IMR-90 (cell line): ENCODE results near the gene EIF2S1. TPM values are rescaled to one million over a fixed set of nuclear protein-coding genes. Genes with fewer than 3 reads are reported as not detected.
A peak's percentile ranks its signal among the peaks of the same experiment; 100 is the strongest.

Experiments used
- ATAC-seq: fragments of 200-7000 bp; cut with Tn5 transposase; 2 replicates; pipeline ENCODE4 v1.9.1; 2020; ENCODE audit warnings: low read depth, mild to moderate bottlenecking, moderate library complexity
- BruUV-seq: library from RNA; stranded (reverse); fragments of 400-500 nt; replicated peaks from 2 replicates; lab custom pipeline; 2021; lab: Mats Ljungman, UMichigan
- CTCF ChIA-PET: fragments of 300-600 bp; formaldehyde crosslinking; extraction: SDS; loops from one replicate; lab custom pipeline; 2021; ENCODE audit warnings: antibody characterized with exemption; lab: Yijun Ruan, JAX
- POLR2A ChIA-PET: fragments of 300-600 bp; sonication (Branson Sonifier 250); formaldehyde crosslinking; loops from one replicate; lab custom pipeline; 2022; ENCODE audit warnings: antibody characterized with exemption; ENCODE audit not compliant: unreplicated experiment; lab: Charles Lee
- DNase-seq: peaks from one replicate; pipeline ENCODE4 v3.0.0; 2013
- H2AFZ ChIP-seq: replicated peaks from 2 replicates; pipeline ENCODE3; 2013; ENCODE audit warnings: low read length, mild to moderate bottlenecking; ENCODE audit not compliant: poor library complexity
- H2AK5ac ChIP-seq: 2 replicates; pipeline ENCODE4 v1.6.1; 2013; ENCODE audit warnings: low read depth, low read length, inconsistent platforms
- H2AK9ac ChIP-seq: replicated peaks from 2 replicates; pipeline ENCODE3; 2013; ENCODE audit warnings: mild to moderate bottlenecking, low read depth, low read length, moderate library complexity; ENCODE audit not compliant: poor library complexity
- H2BK120ac ChIP-seq: 2 replicates; pipeline ENCODE4 v1.6.1; 2013; ENCODE audit warnings: low read depth, low read length, inconsistent platforms
- H2BK15ac ChIP-seq: 3 replicates; pipeline ENCODE4 v1.6.1; 2013; ENCODE audit warnings: low read depth, low read length, inconsistent platforms
- H2BK20ac ChIP-seq: 2 replicates; pipeline ENCODE4 v1.6.1; 2013; ENCODE audit warnings: low read depth, mild to moderate bottlenecking, inconsistent platforms, low read length, moderate library complexity
- H2BK5ac ChIP-seq: 2 replicates; pipeline ENCODE4 v1.6.1; 2013; ENCODE audit warnings: mild to moderate bottlenecking, low read depth, low read length, inconsistent platforms; ENCODE audit not compliant: poor library complexity, severe bottlenecking
- H3K14ac ChIP-seq: replicated peaks from 2 replicates; pipeline ENCODE4 v1.6.1; 2013; ENCODE audit warnings: low read depth, low read length, inconsistent platforms
- H3K18ac ChIP-seq: 2 replicates; pipeline ENCODE4 v1.6.1; 2013; ENCODE audit warnings: low read depth, low read length, control low read depth
- H3K23ac ChIP-seq: 2 replicates; pipeline ENCODE4 v1.6.1; 2013; ENCODE audit warnings: low read depth, low read length, inconsistent platforms
- H3K27ac ChIP-seq: 2 replicates; pipeline ENCODE4 v1.5.1; 2013; ENCODE audit warnings: mild to moderate bottlenecking, control low read depth, low read length; ENCODE audit not compliant: insufficient read depth
- H3K27me3 ChIP-seq: 2 replicates; pipeline ENCODE4 v1.6.1; 2013; ENCODE audit warnings: low read length; ENCODE audit not compliant: control insufficient read depth, insufficient read depth
- H3K36me3 ChIP-seq: 2 replicates; pipeline ENCODE4 v1.6.1; 2013; ENCODE audit warnings: low read length, mixed read lengths; ENCODE audit not compliant: control insufficient read depth, insufficient read depth
- H3K4ac ChIP-seq: 2 replicates; pipeline ENCODE4 v1.6.1; 2013; ENCODE audit warnings: low read depth, low read length, inconsistent platforms
- H3K4me1 ChIP-seq: 2 replicates; pipeline ENCODE4 v1.6.1; 2013; ENCODE audit warnings: low read length, mixed read lengths; ENCODE audit not compliant: control insufficient read depth, insufficient read depth
- H3K4me2 ChIP-seq: 2 replicates; pipeline ENCODE4 v1.6.1; 2013; ENCODE audit warnings: low read depth, mild to moderate bottlenecking, control low read depth, low read length, moderate library complexity
- H3K4me3 ChIP-seq: 2 replicates; pipeline ENCODE4 v1.5.1; 2013; ENCODE audit warnings: low read depth, mild to moderate bottlenecking, control low read depth, low read length, moderate library complexity; ENCODE audit not compliant: insufficient read depth
- H3K56ac ChIP-seq: 2 replicates; pipeline ENCODE4 v1.6.1; 2013; ENCODE audit warnings: low read length, inconsistent platforms; ENCODE audit not compliant: insufficient read depth; ENCODE audit errors: extremely low read depth
- H3K79me1 ChIP-seq, 2 experiments: 2 replicates each; pipeline ENCODE4 v1.6.1; 2013; ENCODE audit warnings: low read length in 2 of 2, inconsistent platforms in 1 of 2, low read depth in 1 of 2
- H3K9ac ChIP-seq: 2 replicates; pipeline ENCODE4 v1.6.1; 2013; ENCODE audit warnings: low read depth, low read length, control low read depth
- H3K9me1 ChIP-seq: 2 replicates; pipeline ENCODE4 v1.6.1; 2013; ENCODE audit warnings: low read length, inconsistent platforms; ENCODE audit not compliant: insufficient read depth
- H3K9me3 ChIP-seq: 2 replicates; pipeline ENCODE4 v1.6.1; 2013; ENCODE audit warnings: low read length; ENCODE audit not compliant: control insufficient read depth, insufficient read depth
- H4K20me1 ChIP-seq: 2 replicates; pipeline ENCODE4 v1.6.1; 2013; ENCODE audit warnings: low read length, inconsistent platforms; ENCODE audit not compliant: insufficient read depth
- H4K5ac ChIP-seq: 2 replicates; pipeline ENCODE4 v1.6.1; 2013; ENCODE audit warnings: mild to moderate bottlenecking, low read depth, low read length, control low read depth
- H4K8ac ChIP-seq, 2 experiments: 2 replicates each; pipeline ENCODE4 v1.6.1; 2013; ENCODE audit warnings: low read depth in 2 of 2, low read length in 2 of 2, control low read depth in 1 of 2, inconsistent platforms in 1 of 2
- H4K91ac ChIP-seq: 2 replicates; pipeline ENCODE4 v1.6.1; 2013; ENCODE audit warnings: low read depth, low read length, inconsistent platforms; ENCODE audit not compliant: insufficient read depth
- BHLHE40 ChIP-seq: fragments of 150-350 bp; IDR thresholded peaks from 2 replicates; pipeline ENCODE4 v1.6.1; 2016; ENCODE audit warnings: mild to moderate bottlenecking, low read depth, low read length
- MAFK ChIP-seq: IDR thresholded peaks from 2 replicates; pipeline ENCODE4 v1.6.1; 2012; ENCODE audit warnings: low read depth, low read length, improper control_type of control experiment
- WGBS, 2 experiments: methylation state at CpG; one replicate each; pipeline versions ENCODE4 v1.1.5 to v1.1.7; 2013; ENCODE audit warnings: missing lambda C conversion rate in 2 of 2; ENCODE audit not compliant: insufficient read length in 1 of 2; ENCODE audit errors: extremely low coverage in 2 of 2; 5-methylcytosine and 5-hydroxymethylcytosine counted together
- dilution Hi-C: fragments of 300-500 bp; cut with HindIII; formaldehyde crosslinking; loops from one replicate; pipeline ENCODE4 v1.14.3; 2018; ENCODE audit warnings: low sequenced_read_pairs; ENCODE audit not compliant: unreplicated experiment
- in situ Hi-C: fragments of 300-500 bp; cut with MboI; formaldehyde crosslinking; loops from 3 replicates; pipeline ENCODE4 v1.14.3; 2019; ENCODE audit warnings: low sequenced_read_pairs, inconsistent platforms, mixed read lengths
- intact Hi-C: fragments of 100-400 bp; cut with micrococcal nuclease; formaldehyde crosslinking; loops from 2 replicates; pipeline ENCODE4 v1.10.0; 2022
- polyA plus RNA-seq, 3 experiments: library from polyadenylated mRNA; depleted of rRNA; stranded (reverse); fragments of >200 nt; gene quantifications; 2 replicates each; pipeline ENCODE4 v1.2.3, GENCODE V29; 2012; ENCODE audit warnings: low replicate concordance in 1 of 3
- total RNA-seq: library from RNA; depleted of rRNA; stranded (reverse); fragments of >200 nt; gene quantifications from 2 replicates; pipeline ENCODE4 v1.2.3, GENCODE V29; 2012

EIF2S1 gene
- total and polyA plus RNA-seq, 2 of the 4 experiments (the other 2 are of a cell fraction): 57.9 to 125 TPM

DNA sequence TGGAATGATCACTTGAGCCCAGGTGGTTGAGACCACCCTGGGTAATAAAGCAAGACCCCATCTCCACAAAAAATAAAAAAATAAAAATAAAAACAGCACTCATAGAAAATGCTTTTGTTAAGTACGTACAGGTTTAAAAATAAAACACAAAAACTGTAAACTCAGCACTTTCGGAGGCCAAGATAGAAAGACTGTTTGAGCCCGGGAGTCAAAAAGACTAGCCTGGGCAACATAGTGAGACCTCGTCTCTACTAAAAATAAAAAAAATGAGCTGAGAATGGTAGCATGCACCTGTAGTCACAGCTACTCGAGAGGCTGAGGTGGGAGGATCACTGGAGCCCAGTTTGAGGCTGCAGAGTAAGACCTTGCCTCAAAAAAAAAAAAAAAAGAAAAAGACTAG, 8.1 kb upstream of the EIF2S1 start:
- ChIA-PET CTCF (no interaction called here), POLR2A (no interaction called here)
- Histone ChIP-seq H3K4me3 (no peak overlapping the region), H3K18ac (no peak overlapping the region), H4K91ac (no peak overlapping the region), H3K23ac (no peak overlapping the region), H2AK5ac (no peak overlapping the region), H3K4me1 (no peaks in the 10 kb centered on the region), H2BK15ac (no peak overlapping the region), H3K9me3 (no peaks in the 10 kb centered on the region), H2AK9ac (no peak overlapping the region), H3K9ac (no peak overlapping the region), H3K36me3 (peaks cover 32% of the 10 kb centered on the region), H4K5ac (no peak overlapping the region), H3K4me2 (no peak overlapping the region), H2BK5ac (no peak overlapping the region), H3K27me3 (no peaks in the 10 kb centered on the region), H3K27ac (no peak overlapping the region), H3K9me1 (peaks cover 6% of the 10 kb centered on the region; the same call in 1 of the 2 replicates), H3K14ac (no peak overlapping the region), H2AFZ (no peak overlapping the region), H2BK120ac (no peak overlapping the region), H3K56ac (no peak overlapping the region), H3K4ac (no peak overlapping the region), H2BK20ac (no peak overlapping the region), H3K79me1 (peaks cover 12 to 24% of the 10 kb centered on the region in 2 experiments), H4K8ac (no peak overlapping the region), H4K20me1 (peaks cover 15% of the 10 kb centered on the region; the same call in 1 of the 2 replicates)
- in situ Hi-C loops (no loop called here), dilution Hi-C loops (no loop called here), intact Hi-C loops (no loop called here)
- no TSS peak for BruUV-seq
- WGBS, 2 experiments: no CpG with 5 or more reads among the region's 5 CpGs
- ATAC-seq: no peak
- no peak for DNase-seq
- TF ChIP-seq MAFK: peak; percentile 93
- TF ChIP-seq BHLHE40: no peak
